ENCODE measurements around the gene LOXL4. TPM values are rescaled to one million over a fixed set of nuclear protein-coding genes. Genes with fewer than 3 reads are reported as not detected.

Gene LOXL4
- total and polyA plus RNA-seq, 5 donors from 2014 or later: 0.10 TPM; not detected in 4

Other genes starting within 250 kb of the LOXL4 start
- gene CRTAC1, start 237.6 kb downstream of the LOXL4 start, total RNA-seq: not detected
- not detected for gene CRTAC1, start 237.6 kb downstream of the LOXL4 start, polyA plus RNA-seq
- gene R3HCC1L, start 133.5 kb downstream of the LOXL4 start, total RNA-seq: 29.7 TPM
- 10 to 100 TPM; 10.4 to 17.5 (median 12.6) TPM for gene R3HCC1L, start 133.5 kb downstream of the LOXL4 start, polyA plus RNA-seq
- gene PYROXD2, start 147.0 kb upstream of the LOXL4 start, total RNA-seq: 17.8 TPM
- 1 to 10 TPM in 3 of 4 donors, under 1 TPM in 1; 0.34 to 4.5 (median 1.5) TPM for gene PYROXD2, start 147.0 kb upstream of the LOXL4 start, polyA plus RNA-seq
- 88.5 TPM for gene HPS1, start 178.7 kb upstream of the LOXL4 start, total RNA-seq
- gene HPS1, start 178.7 kb upstream of the LOXL4 start, polyA plus RNA-seq: 10 to 100 TPM; 65.2 to 80.0 (median 75.2) TPM